PFSK-1 (cell line): Measurements from ENCODE around the gene OPN1SW.

Experiments
- FOXP2 ChIP-seq: optimal IDR thresholded peaks from 2 replicates; pipeline ENCODE3; 2011; ENCODE audit warnings: borderline replicate concordance, control low read depth, inconsistent platforms; ENCODE audit not compliant: insufficient read depth; ENCODE audit errors: extremely low read length, extremely low read depth
- POLR2AphosphoS5 ChIP-seq: IDR thresholded peaks from 2 replicates; pipeline ENCODE4 v1.6.1; 2012; ENCODE audit warnings: low read depth, mild to moderate bottlenecking, control low read depth, low read length, moderate library complexity
- TAF1 ChIP-seq: IDR thresholded peaks from 2 replicates; pipeline ENCODE4 v1.6.1; 2012; ENCODE audit warnings: low read length, control low read depth, borderline replicate concordance; ENCODE audit not compliant: insufficient read depth

GRCh38 chr7:128793181-128793547 is 17.6 kb upstream of the OPN1SW start:
- TF ChIP-seq FOXP2 (no peak), POLR2AphosphoS5 (no peak), TAF1 (no peak)
